Ovary (tissue), 3 donors: ENCODE data around the gene SASH3.

ENCODE experiments used
- EP300 ChIP-seq: sonication (generic); formaldehyde crosslinking; IDR thresholded peaks from one replicate; pipeline ENCODE4 v1.6.1; 2017; ENCODE audit warnings: antibody characterized with exemption
- POLR2A ChIP-seq: fragments of 450-650 bp; IDR thresholded peaks from one replicate; pipeline ENCODE4 v1.6.1; 2017; ENCODE audit warnings: antibody characterized with exemption, mild to moderate bottlenecking, moderate library complexity
- TF ChIP-seq, protein P1 (sequence below), 3 donors: fragments of 450-650 bp in 2 of 3; fragments of 200-600 bp in 1 of 3; IDR thresholded peaks; one replicate each; pipeline versions ENCODE4 v1.5.1 to v1.8.0; 2016 to 2022; ENCODE audit warnings: antibody characterized with exemption in 3 of 3, mild to moderate bottlenecking in 1 of 3
- donor health status: DM: no; HTN: no; CAD: no.

DNA sequence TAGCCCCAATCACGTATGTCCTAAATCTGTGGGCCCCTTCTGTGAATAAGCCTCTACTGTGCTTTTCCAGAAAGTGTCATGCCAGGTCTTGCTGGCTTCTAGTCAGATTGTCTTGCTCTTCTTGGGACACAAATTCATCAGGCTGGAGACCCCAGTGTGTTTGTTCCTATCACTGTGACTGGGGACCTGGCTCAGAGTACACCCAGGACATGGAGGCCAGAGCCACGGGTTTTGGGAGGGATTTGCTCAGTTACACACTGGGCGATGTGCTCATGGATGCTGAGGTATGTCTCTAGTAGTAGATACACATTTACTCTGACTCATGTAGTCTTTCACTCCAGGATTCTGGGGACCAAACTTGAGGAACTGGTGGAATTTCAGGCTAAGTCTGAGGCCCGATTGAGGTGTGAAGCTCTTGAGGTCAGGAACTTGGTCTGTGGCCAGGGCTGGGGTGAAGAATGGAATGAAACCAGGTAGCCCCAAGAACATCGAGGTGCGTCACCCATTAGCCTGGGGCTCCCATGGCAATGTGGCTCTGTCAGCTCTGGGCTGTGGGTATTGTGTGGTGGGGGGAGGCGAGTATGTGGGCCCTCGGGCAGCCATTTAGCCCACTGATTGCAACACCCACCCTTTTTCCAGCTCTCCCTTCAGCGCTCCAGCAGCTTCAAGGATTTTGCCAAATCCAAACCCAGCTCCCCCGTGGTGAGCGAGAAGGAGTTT, 7.7 kb downstream of the SASH3 start:
- TF ChIP-seq, protein P1, sequence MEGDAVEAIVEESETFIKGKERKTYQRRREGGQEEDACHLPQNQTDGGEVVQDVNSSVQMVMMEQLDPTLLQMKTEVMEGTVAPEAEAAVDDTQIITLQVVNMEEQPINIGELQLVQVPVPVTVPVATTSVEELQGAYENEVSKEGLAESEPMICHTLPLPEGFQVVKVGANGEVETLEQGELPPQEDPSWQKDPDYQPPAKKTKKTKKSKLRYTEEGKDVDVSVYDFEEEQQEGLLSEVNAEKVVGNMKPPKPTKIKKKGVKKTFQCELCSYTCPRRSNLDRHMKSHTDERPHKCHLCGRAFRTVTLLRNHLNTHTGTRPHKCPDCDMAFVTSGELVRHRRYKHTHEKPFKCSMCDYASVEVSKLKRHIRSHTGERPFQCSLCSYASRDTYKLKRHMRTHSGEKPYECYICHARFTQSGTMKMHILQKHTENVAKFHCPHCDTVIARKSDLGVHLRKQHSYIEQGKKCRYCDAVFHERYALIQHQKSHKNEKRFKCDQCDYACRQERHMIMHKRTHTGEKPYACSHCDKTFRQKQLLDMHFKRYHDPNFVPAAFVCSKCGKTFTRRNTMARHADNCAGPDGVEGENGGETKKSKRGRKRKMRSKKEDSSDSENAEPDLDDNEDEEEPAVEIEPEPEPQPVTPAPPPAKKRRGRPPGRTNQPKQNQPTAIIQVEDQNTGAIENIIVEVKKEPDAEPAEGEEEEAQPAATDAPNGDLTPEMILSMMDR (IDR thresholded peaks at IDR 0.05): no peak
- no peak for TF ChIP-seq POLR2A
- no peak for TF ChIP-seq EP300
